Skeletal muscle tissue (tissue), 4 donors: ENCODE data around the gene LRP2BP. TPM values are rescaled to one million over a fixed set of nuclear protein-coding genes. Genes with fewer than 3 reads are reported as not detected.
"Not testable (repeated sequence)": the region's sequence is repeated elsewhere in the genome, so short reads cannot be mapped to it uniquely, and the experiment has no call there.

Source experiments
- H3K27ac ChIP-seq: one replicate; pipeline ENCODE4 v1.7.0; 2013; ENCODE audit warnings: mild to moderate bottlenecking, low read depth, low read length, inconsistent platforms
- H3K27me3 ChIP-seq, 3 donors: one replicate each; pipeline ENCODE4 v1.7.0; 2013; ENCODE audit warnings: low read length in 3 of 3; ENCODE audit not compliant: control insufficient read depth in 3 of 3, insufficient read depth in 3 of 3
- H3K36me3 ChIP-seq, 3 donors: one replicate each; pipeline ENCODE4 v1.7.0; 2013; ENCODE audit warnings: low read length in 3 of 3; ENCODE audit not compliant: control insufficient read depth in 3 of 3, insufficient read depth in 3 of 3
- H3K4me1 ChIP-seq, 3 donors: one replicate each; pipeline ENCODE4 v1.7.0; 2013; ENCODE audit warnings: low read length in 3 of 3, mild to moderate bottlenecking in 3 of 3; ENCODE audit not compliant: control insufficient read depth in 3 of 3, insufficient read depth in 3 of 3
- H3K4me3 ChIP-seq, 3 donors: one replicate each; pipeline ENCODE4 v1.7.0; 2013; ENCODE audit warnings: low read length in 3 of 3
- H3K9ac ChIP-seq, 3 donors: one replicate each; pipeline ENCODE4 v1.7.0; 2013; ENCODE audit warnings: low read length in 3 of 3, mild to moderate bottlenecking in 3 of 3, moderate library complexity in 2 of 3, low read depth in 1 of 3
- H3K9me3 ChIP-seq, 3 donors: one replicate each; pipeline ENCODE4 v1.7.0; 2013; ENCODE audit warnings: low read length in 3 of 3; ENCODE audit not compliant: control insufficient read depth in 3 of 3
- total RNA-seq: library from RNA; depleted of rRNA; stranded (reverse); fragments of >200 nt; gene quantifications from one replicate; pipeline ENCODE4 v1.2.3, GENCODE V29; 2014
- donor health status: Osteomylitis.

Gene LRP2BP
- total RNA-seq, 1 donor from 2014 or later: 4.7 TPM

GRCh38 chr4:185369731-185370130 lies 26.0 kb downstream of the LRP2BP start:
- Histone ChIP-seq H3K4me1 (no peaks in the 10 kb centered on the region), H3K9ac (no peak overlapping the region), H3K36me3 (peaks cover 9 to 19% (median 11%) of the 10 kb centered on the region in 3 donors), H3K27ac (no peak overlapping the region), H3K27me3 (no peaks in the 10 kb centered on the region), H3K4me3 (no peak overlapping the region), H3K9me3 (no peaks in the 10 kb centered on the region)

- Histone ChIP-seq H3K4me3 (no peak overlapping the region), H3K9ac (no peak overlapping the region), H3K36me3 (peaks cover 0 to 3% (median 0%) of the 10 kb centered on the region in 3 donors), H3K27me3 (no peaks in the 10 kb centered on the region), H3K4me1 (no peaks in the 10 kb centered on the region), H3K9me3 (no peaks in the 10 kb centered on the region), H3K27ac (no peak overlapping the region)
Measured at GRCh38 chr4:185364886-185365285, 30.8 kb downstream of the LRP2BP start.

GRCh38 chr4:185363251-185363650 lies 32.5 kb downstream of the LRP2BP start:
- Histone ChIP-seq H3K27me3 (no peaks in the 10 kb centered on the region), H3K36me3 (peaks cover 0 to under 1% (median 0%) of the 10 kb centered on the region in 3 donors), H3K4me3 (no peak overlapping the region), H3K4me1 (no peaks in the 10 kb centered on the region), H3K9ac (no peak overlapping the region), H3K27ac (no peak overlapping the region), H3K9me3 (no peaks in the 10 kb centered on the region)

- H3K27ac ChIP-seq: not testable (repeated sequence)
Measured at GRCh38 chr4:185362570-185362969, 33.2 kb downstream of the LRP2BP start.

GRCh38 chr4:185361872-185362271 lies 33.9 kb downstream of the LRP2BP start:
- no peak overlapping the region for H3K4me3 ChIP-seq
- no peaks in the 10 kb centered on the region for H3K9me3 ChIP-seq
- H3K9ac ChIP-seq: no peak overlapping the region
- no peak overlapping the region for H3K27ac ChIP-seq
- H3K4me1 ChIP-seq: no peaks in the 10 kb centered on the region
- peaks cover 0 to 4% (median 4%) of the 10 kb centered on the region in 3 donors for H3K36me3 ChIP-seq
- H3K27me3 ChIP-seq: no peaks in the 10 kb centered on the region

More at GRCh38 chr4:185362570-185362969, 33.2 kb downstream of the LRP2BP start:
- H3K36me3 ChIP-seq, H3K9me3 ChIP-seq, H3K4me3 ChIP-seq, H3K4me1 ChIP-seq, H3K9ac ChIP-seq, H3K27me3 ChIP-seq: not testable (repeated sequence)

- no peaks in the 10 kb centered on the region for H3K9me3 ChIP-seq
- H3K27ac ChIP-seq: no peak overlapping the region
- H3K4me3 ChIP-seq: no peak overlapping the region
- no peak overlapping the region for H3K9ac ChIP-seq
- H3K27me3 ChIP-seq: no peaks in the 10 kb centered on the region
- no peaks in the 10 kb centered on the region for H3K4me1 ChIP-seq
- H3K36me3 ChIP-seq: peaks cover 0 to 4% (median 4%) of the 10 kb centered on the region in 3 donors
Measured at GRCh38 chr4:185359767-185360446, 35.8 kb downstream of the LRP2BP start.

- Histone ChIP-seq H3K4me3 (no peak overlapping the region), H3K27me3 (no peaks in the 10 kb centered on the region), H3K27ac (no peak overlapping the region), H3K36me3 (peaks cover 0 to 13% (median 11%) of the 10 kb centered on the region in 3 donors), H3K4me1 (no peaks in the 10 kb centered on the region), H3K9ac (no peak overlapping the region), H3K9me3 (no peaks in the 10 kb centered on the region)
Measured at GRCh38 chr4:185358959-185359358, 36.8 kb downstream of the LRP2BP start.

- H3K27ac ChIP-seq: no peak overlapping the region
- H3K9me3 ChIP-seq: no peaks in the 10 kb centered on the region
- H3K36me3 ChIP-seq: peaks cover 0 to 13% (median 11%) of the 10 kb centered on the region in 3 donors
- no peak overlapping the region for H3K9ac ChIP-seq
- H3K27me3 ChIP-seq: no peaks in the 10 kb centered on the region
- no peak overlapping the region for H3K4me3 ChIP-seq
- H3K4me1 ChIP-seq: no peaks in the 10 kb centered on the region
Measured at GRCh38 chr4:185358514-185358913, 37.2 kb downstream of the LRP2BP start.

- Histone ChIP-seq H3K9me3 (no peaks in the 10 kb centered on the region), H3K4me1 (no peaks in the 10 kb centered on the region), H3K9ac (no peak overlapping the region), H3K36me3 (peaks cover 0 to 13% (median 11%) of the 10 kb centered on the region in 3 donors), H3K27ac (no peak overlapping the region), H3K27me3 (no peaks in the 10 kb centered on the region), H3K4me3 (no peak overlapping the region)
Measured at GRCh38 chr4:185357733-185358440, 37.8 kb downstream of the LRP2BP start.

- Histone ChIP-seq H3K4me1 (no peaks in the 10 kb centered on the region), H3K27me3 (no peaks in the 10 kb centered on the region), H3K27ac (no peak overlapping the region), H3K4me3 (no peak overlapping the region), H3K36me3 (peaks cover under 1 to 13% (median 11%) of the 10 kb centered on the region in 3 donors), H3K9me3 (no peaks in the 10 kb centered on the region), H3K9ac (no peak overlapping the region)
Measured at GRCh38 chr4:185357211-185357610, 38.5 kb downstream of the LRP2BP start.
